8988T (cell line): ENCODE results near the gene UNK.
A peak's percentile ranks its signal among the peaks of the same experiment; 100 is the strongest.
"Not testable (repeated sequence)": the region's sequence is repeated elsewhere in the genome, so short reads cannot be mapped to it uniquely, and the experiment has no call there.

ENCODE experiments used
- DNase-seq: peaks from one replicate; pipeline ENCODE4 v3.0.0; 2011

The UNK gene

DNA sequence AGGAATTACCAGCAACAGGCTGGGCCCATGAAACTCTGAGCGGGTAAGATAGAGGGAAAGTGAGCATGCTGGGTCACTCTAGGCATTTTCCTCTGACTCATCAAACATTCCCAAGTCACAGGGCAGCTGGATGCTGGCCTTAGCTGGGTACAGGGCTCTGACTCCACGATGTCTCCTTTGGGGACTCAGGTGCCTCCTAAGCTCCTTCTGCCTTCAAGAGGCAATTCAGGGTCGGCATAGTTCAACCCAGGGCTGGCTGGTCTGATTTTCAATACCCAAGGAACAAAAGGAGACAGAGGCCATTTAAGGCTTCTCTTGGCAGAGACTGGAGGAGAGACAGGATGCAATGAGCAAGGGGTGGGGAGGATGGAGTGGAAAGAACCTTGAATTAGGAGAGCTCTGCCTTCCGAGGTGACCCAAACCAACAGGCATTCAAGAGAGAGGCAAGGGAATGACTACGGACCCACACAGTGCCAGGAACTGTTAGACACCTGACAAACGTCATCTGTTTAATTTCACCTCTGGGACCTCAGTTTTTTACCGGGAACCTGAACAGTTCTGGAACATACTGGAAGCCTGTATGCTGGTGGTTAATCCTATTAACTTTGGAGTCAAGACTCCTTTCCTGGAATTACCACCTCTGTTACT is 69.6 kb downstream of the UNK start:
- DNase-seq, result no peak

DNA sequence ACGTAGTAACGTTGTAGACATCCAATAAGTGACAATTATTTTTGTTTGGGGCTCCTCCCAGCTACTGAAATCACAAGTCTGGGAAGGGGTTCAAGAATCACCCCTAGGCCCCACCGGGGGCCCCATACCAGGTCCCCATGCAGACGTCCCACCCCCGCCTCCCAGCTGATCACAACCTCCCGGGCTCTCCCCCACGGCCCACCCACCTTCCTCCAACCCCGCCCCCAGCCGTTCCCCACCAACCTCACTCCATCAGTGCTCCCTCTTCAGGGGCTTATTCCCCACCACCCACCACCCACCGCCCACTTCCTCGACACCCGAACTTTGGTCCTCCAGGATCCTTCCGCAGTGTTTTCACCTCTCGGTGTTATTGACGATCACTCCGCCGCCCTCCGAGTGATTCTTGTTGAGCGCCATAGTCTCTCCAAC is 70.3 kb downstream of the UNK start:
- no peak for DNase-seq

DNA sequence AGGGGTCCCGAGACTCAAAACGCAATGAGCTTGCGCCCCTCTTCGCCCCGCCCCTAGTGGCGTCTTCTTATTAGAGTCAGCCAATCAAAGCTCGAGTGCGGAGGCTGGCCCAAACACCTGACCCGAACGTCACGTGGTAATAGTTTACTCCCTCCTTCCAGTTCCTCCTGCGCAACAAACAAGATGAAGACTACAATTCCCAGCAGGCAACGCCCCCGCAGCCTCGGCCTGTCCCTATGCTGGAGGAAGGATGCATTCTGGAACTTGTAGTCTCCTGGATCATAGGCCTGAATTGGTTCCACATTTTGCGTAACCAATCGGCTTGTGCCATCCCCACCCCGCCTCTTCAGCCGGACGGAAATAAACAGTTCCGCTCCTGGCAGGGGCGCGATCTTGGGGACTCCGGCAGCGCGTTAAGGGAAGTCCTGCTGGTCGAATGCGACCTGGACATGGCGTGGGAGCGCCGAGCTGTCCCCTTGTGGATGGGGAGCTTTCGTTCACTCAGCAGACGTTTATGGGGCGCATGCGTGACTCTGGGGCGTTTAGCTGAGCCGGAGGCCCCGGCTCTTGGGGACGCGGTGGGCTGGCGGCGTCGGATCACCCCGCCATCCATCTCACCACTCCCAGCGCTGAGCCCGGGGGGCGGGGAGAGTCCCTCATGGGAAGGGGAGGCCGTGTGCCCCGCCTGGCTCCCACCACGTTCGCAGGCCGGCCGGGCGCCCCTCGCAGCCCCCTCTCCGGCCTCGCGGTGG is 70.9 kb downstream of the UNK start, which contains the start of gene WBP2:
Gene WBP2 (minus strand): TSS at position 26 of the 752 bp plus-strand sequence. CDS start 38 bp downstream, outside the sequence.
- peak; percentile 77 for DNase-seq

DNA sequence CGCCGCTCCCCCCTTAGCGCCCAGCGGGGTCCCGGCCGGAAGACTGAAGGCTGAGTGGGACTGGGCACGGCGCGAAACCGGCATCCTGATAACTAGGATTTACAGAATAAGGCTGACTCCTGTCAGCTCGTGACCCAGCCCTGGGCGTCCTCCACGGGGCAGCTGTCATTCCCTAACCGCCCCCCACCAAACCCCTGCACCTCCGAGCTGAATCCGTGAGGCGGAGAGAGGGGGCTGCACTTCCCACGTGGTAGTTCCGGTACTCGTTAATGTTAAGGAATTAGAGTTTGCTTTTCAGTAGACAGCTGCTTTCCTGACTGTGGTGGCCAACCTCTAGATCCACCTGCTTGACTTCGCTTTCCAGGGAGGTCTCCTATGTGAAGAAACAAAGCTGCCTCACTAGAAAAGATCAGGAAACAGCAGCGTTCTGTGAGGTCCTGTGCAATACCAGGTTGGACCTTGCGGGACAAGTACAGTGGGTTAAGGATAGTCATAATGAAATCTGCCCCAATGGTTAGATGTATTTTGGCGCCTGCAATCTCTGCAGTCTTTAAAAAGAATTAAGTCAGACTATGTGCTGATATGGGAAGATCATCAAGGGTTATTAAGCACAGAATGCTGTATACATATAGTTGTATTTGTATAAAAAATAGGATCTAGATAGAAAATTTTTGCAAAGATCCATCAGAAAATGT is 71.6 kb downstream of the UNK start:
- no peak for DNase-seq

DNA sequence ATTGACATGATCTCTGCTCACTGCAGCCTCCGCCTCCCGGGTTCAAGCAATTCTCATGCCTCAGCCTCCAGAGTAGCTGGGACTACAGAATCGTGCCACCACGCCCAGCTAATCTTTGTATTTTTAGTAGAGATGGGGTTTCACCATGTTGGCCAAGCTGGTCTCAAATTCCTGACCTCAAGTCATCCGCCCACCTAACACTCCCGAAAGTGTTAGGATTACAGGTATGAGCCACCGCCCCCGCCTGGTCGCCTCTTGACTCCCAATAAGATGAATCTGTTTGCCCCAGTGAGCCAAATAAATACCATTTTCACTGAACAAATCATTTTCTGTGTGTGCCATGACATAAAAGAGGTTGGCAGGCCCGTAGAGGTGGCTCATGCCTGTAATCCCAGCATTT is 74.8 kb downstream of the UNK start:
- not testable (repeated sequence) for DNase-seq

DNA sequence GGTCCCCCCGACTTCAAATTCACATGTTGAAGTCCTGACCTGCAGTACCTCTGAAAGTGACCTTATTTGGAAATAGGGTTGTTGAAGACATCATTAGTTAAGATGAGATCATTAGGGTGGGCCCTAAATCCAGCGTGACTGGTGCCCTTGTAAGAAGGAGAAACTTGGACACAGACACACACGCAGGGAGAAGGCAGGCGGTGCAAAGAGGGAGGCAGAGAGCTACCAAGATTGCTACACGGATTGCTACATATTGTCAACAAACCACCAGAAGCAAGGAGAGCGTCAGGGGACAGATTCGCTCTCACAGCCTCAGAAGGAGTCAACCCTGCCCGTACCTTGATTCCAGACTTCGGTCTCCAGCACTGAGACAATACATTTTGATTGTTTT is 77.3 kb downstream of the UNK start:
- DNase-seq, result no peak

DNA sequence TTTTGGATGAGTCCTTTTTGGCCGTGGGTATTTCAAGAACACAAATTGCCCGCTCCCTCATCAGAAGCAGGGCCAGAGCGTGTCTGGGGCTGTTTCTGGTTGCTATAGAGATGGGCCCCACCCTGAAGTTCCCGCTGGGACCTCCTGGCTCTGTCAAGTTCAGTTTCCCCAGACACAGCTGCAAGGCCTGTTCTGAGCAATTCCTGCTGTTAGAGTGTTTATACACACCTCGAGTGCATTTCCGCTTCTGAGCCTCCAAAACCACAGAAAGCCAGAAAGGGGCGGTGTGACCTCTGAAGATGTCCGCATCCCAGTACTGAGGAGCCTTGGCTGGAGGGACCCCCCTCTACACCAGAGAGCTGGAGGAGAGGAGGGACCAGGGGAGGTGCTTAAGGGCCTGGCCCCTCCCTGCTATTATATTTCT is 79.9 kb downstream of the UNK start:
- DNase-seq, result no peak

DNA sequence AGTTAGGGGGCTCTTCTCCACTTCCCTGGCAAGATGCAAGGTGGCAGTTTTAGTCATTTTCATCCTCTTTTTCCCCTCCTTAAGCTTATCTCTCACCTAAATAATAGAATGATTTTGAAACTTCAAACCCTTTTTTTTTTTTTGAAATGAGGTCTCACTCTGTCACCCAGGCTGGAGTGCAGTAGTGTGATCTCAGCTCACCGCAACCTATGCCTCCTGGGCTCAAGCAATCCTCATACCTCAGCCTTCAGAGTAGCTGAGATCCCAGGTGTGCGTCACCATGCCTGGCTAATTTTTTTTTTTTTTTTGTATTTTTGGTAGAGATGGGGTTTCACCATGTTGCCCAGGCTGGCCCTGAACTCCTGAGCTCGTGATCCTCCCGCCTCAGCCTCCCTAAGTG is 80.3 kb downstream of the UNK start:
- DNase-seq, result not testable (repeated sequence)

DNA sequence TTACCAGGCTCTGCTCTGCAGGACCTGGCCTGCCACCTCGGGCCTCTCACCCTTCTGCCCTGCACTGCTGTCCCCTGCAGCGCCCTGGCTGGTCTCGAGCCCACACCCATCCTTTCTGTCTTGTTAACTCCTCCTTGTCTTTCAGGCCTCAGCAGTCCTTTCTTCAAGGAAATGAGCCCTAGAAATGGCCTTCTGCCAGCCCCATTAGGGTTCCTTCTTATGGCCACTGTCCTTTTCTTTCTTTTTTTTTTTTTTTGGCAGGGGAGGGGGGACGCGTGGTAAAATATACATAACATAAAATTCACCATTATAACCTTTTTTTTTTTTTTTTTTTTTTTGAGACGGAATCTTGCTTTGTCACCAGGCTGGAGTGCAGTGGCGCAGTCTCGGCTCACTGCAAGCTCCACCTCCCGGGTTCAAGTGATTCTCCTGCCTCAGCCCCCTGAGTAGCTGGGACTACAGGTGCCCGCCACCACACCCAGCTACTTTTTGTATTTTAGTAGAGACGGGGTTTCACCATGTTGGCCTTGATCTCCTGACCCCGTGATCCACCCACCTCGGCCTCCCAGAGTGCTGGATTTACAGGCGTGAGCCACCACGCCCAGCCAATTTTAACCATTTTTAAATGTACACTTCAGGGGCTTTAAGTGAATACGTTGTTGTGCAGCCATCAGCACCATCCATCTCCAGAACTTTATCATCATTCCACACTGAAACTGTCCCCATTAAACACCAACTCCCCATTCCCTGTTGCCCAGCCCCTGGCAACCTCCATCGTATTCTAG is 81.0 kb downstream of the UNK start:
- DNase-seq, result not testable (repeated sequence)

DNA sequence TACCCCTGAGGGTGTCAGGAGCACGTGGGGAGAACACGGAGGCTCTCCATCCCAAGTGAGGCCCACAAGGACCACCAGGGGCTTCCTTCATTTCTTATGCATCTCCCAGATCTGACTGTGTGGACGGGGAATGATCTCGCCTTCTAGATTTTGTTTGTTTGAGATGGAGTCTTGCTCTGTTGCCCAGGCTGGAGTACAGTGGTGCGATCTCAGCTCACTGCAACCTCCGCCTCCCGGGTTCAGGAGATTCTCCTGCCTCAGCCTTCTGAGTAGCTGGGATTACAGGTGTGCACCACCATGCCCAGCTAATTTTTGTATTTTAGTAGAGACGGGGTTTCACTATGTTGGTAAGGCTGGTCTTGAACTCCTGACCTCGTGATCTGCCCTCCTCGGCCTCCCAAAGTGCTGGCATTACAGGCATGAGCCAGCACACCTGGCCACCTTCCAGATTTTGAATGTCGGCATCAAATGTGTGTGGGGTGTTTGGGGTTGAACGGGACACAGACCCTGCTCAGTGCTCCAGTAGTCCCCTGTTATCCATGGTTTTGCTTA is 84.2 kb downstream of the UNK start:
- not testable (repeated sequence) for DNase-seq

DNA sequence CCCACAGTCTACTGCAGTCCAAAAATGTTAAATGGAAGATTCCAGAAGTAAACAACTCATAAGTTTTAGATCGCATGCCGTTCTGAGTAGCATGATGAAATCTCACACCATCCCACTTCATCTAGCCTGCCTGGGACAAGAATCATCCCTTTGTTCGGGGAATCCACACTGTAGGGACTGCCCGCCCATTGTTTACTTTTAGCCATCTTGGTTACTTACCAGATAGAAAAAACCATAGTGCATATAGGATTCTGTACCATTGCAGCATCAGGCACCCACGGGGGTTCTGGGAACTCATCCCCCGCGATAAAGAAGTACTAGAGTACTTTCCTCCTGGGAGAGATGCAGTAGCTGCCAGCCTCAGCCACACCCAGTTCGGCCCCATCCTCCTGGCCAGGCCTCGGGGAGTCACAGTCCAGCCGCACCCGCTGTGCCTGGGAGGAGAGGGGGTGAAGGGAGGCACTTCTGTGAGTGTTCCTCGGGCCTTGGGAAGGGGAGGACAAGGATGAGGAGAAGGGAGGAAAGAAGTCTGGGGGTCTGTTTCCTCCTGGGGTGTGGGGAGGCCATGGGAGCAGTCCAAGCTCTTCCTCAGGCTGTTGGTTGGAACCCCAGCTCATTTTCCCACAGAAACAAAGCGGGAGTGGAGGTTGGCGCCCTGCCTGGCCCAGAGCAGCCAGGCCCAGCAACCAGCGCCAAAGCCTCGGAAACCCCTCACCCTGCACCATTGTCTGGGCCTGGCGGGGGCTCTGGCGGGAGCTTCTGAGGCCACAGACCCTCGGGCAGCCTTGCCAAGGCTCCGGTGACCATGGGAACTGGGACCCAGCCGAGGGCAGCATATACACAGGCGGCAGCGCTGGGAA is 84.9 kb downstream of the UNK start:
- DNase-seq, result no peak

DNA sequence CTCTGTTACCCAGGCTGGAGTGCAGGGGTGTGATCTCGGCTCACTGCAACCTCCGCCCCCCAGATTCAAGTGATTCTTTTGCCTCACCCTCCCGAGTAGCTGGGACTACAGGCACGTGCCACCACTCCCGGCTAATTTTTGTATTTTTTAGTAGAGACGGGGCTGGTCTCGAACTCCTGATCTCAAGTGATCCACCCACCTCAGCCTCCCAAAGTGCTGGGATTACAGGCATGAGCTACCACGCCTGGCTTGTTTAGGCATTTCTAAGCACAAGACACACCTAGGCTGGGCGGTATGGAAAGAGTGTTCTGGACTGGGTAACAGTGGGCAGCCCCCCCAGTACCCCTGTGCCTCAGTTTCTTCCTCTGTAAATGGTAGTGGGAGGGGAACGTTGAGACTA is 85.6 kb downstream of the UNK start:
- not testable (repeated sequence) for DNase-seq

DNA sequence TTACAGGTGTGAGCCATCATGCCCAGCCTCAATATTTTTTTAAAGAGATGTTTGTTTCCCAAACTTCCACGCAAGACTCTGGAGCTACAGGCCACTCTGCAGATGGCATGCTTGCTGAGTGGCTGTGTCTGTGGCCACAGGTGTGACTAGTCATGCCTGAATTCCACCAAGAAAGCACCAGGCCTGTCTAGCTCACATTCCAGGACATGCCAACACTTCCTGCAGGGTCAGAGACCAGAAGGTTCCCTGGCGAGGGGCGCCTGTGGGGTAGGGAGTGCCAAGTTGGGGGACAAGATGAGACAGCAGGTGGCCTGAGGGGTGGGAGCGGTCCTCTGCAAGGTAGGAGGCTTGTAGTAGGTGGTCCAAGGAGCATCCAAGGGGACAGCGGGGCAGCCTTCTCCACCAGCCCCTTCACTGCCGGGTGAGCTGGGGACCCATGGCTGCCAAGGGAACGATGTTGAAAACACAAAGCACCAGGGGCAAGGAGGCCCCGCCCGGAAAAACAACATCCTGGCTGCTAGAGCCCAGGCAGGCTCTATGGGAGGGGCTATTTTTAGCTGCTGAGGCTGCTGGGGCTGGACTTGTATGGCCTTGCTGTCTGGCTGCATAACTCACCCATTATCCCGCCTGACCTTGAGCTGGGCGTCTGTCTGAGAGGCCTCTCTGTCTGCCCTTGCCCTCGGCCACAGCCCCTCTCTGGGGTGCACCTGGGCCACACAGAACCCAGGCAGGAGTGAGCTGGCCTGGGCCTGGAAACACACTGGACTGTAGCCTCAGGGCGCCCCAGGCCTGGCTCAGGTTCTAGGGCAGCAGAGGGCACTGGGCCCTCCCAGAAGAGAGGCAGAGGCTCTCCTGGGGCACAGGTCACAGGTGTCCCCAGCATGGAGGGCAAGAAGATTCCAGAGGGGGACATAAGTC is 88.1 kb downstream of the UNK start:
- DNase-seq, result no peak

DNA sequence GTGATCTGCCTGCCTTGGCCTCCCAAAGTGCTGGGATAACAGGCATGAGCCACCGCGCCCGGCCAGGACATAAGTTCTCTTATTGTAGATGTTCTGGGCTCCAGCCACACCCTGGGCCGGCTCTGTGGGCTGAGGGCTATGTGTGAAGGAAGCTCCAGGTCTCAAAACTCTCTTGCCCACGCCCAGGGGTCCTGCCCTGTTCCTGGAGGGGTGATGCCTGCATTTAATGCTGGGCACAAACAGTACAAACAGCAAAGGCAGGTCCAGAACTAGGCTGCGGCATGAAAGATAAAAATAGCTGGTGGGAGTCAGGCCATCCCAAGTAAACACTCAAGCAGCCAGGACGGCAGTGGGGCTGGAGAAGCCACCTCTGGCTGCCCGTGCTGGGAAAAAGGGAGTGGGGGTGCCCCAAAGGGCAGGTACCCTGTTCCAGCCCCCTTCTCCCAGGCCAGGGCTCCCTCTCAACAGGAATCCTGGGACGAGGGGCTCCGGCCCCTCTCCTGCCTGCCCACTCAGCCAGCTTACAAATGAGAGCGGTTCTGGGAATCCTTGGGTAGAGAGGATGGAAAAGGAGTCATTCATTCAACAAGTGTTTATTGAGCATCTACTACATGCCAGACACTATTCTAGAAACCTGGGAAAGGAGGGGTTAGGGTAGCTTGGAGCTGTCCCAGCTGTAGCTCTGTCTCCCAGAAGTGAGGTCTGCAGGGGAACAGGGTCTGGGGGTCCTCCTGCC is 89.1 kb downstream of the UNK start:
- DNase-seq, result no peak

DNA sequence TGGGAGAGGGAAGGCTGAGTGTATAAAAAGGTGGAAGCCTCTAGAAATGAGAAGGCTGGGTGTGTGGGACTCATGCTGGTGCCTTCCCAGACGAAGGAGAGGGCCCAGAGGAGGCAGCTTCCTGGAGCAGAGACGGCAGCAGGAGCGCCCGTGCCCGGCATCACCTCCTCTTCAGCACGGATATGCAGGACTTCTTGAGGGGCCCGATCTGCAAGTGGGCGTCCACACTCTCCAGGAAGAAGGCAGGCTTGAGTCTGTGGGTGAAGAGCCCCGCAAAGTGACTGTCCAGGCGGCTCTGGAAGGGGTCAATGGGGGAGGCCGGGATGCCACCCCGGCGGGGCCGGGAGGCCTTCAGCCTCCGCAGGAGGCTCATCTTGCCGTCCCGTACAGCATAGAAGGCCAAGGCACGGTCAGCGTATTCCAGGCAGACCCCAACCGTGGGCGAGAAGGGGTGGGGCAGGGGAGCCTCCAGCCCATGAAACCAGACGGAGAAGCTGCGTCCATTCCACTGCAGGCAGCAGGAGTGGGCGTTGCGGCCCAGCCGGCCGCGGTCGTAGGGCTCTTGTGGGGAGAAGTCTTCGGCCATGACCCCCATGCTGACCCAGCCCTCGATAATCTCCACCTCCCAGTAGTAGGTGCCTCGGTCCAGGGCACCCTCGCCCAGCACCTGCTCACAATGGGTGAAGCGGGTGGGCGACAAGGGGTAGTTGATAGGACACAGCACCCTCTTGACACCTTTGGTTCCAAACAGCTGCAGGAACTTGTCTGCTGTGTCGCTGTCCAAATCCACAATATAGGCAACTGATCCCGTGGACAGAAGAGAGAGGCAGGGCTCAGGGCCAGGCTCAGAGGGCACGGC is 89.9 kb downstream of the UNK start:
- DNase-seq, result no peak
